Neuronal stem cell (in vitro differentiated cells): ENCODE results near the gene RBM34.

ENCODE experiments used
- DNase-seq: peaks from one replicate; pipeline ENCODE4 v3.0.0-alpha.2; 2013; ENCODE audit warnings: low spot score
- H2AFZ ChIP-seq: one replicate; pipeline ENCODE4 v1.6.1; 2013; ENCODE audit warnings: mild to moderate bottlenecking, low read length, inconsistent platforms
- H2AK5ac ChIP-seq: 2 replicates; pipeline ENCODE4 v1.6.1; 2013; ENCODE audit warnings: low read depth, mild to moderate bottlenecking, inconsistent platforms, low read length, moderate library complexity, mixed read lengths
- H2BK120ac ChIP-seq: 2 replicates; pipeline ENCODE4 v1.6.1; 2013; ENCODE audit warnings: low read depth, mild to moderate bottlenecking, inconsistent platforms, low read length, moderate library complexity, mixed read lengths
- H2BK12ac ChIP-seq: one replicate; pipeline ENCODE4 v1.6.1; 2013; ENCODE audit warnings: low read length, inconsistent platforms
- H2BK15ac ChIP-seq: 2 replicates; pipeline ENCODE4 v1.6.1; 2013; ENCODE audit warnings: mild to moderate bottlenecking, low read length, inconsistent platforms, mixed read lengths
- H2BK5ac ChIP-seq: one replicate; pipeline ENCODE4 v1.6.1; 2013; ENCODE audit warnings: inconsistent platforms, mild to moderate bottlenecking, low read length, moderate library complexity
- H3K14ac ChIP-seq: one replicate; pipeline ENCODE4 v1.6.1; 2013; ENCODE audit warnings: low read length, inconsistent platforms
- H3K18ac ChIP-seq: 2 replicates; pipeline ENCODE4 v1.6.1; 2013; ENCODE audit warnings: low read length, inconsistent platforms
- H3K23ac ChIP-seq: 2 replicates; pipeline ENCODE4 v1.6.1; 2013; ENCODE audit warnings: low read depth, mild to moderate bottlenecking, mixed read lengths, low read length, inconsistent platforms; ENCODE audit not compliant: poor library complexity
- H3K27ac ChIP-seq: replicated peaks from 3 replicates; pipeline ENCODE4 v1.5.1; 2013; ENCODE audit warnings: low read length, inconsistent platforms
- H3K27me3 ChIP-seq, 3 experiments: 2 replicates each; pipeline ENCODE4 v1.6.1; 2013; ENCODE audit warnings: low read length in 3 of 3, mild to moderate bottlenecking in 2 of 3, inconsistent platforms in 1 of 3, low read depth in 1 of 3, mixed read lengths in 1 of 3, moderate library complexity in 1 of 3; ENCODE audit not compliant: control insufficient read depth in 3 of 3, insufficient read depth in 3 of 3
- H3K36me3 ChIP-seq, 2 donors: replicated peaks in 1 of 2; 2 replicates each; pipeline ENCODE4 v1.6.1; 2013; ENCODE audit warnings: low read length in 2 of 2; ENCODE audit not compliant: control insufficient read depth in 2 of 2, insufficient read depth in 2 of 2
- H3K4ac ChIP-seq: 2 replicates; pipeline ENCODE4 v1.6.1; 2013; ENCODE audit warnings: inconsistent platforms, mild to moderate bottlenecking, low read length, moderate library complexity
- H3K4me1 ChIP-seq, 2 donors: 1 replicate in 1 of 2; 2 replicates in 1 of 2; pipeline ENCODE4 v1.6.1; 2013; ENCODE audit warnings: low read length in 2 of 2, low read depth in 1 of 2; ENCODE audit not compliant: control insufficient read depth in 2 of 2, insufficient read depth in 1 of 2
- H3K4me2 ChIP-seq: one replicate; pipeline ENCODE4 v1.6.1; 2013; ENCODE audit warnings: mild to moderate bottlenecking, low read length, inconsistent platforms; ENCODE audit not compliant: insufficient read depth, poor library complexity, severe bottlenecking
- H3K4me3 ChIP-seq, 2 donors: 2 replicates each; pipeline ENCODE4 v1.5.1; 2013; ENCODE audit warnings: low read length in 2 of 2, mild to moderate bottlenecking in 2 of 2, inconsistent platforms in 1 of 2, moderate library complexity in 1 of 2
- H3K79me1 ChIP-seq: one replicate; pipeline ENCODE4 v1.6.1; 2013; ENCODE audit warnings: low read depth, mild to moderate bottlenecking, inconsistent platforms, low read length, moderate library complexity
- H3K9ac ChIP-seq: one replicate; pipeline ENCODE4 v1.6.1; 2013; ENCODE audit warnings: mild to moderate bottlenecking, low read depth, low read length, inconsistent platforms; ENCODE audit not compliant: poor library complexity
- H3K9me3 ChIP-seq, 2 donors: replicated peaks in 1 of 2; 2 replicates each; pipeline versions ENCODE3 to v1.6.1; 2013; ENCODE audit warnings: low read length in 2 of 2, mild to moderate bottlenecking in 2 of 2, inconsistent platforms in 1 of 2, low read depth in 1 of 2, mixed read lengths in 1 of 2, moderate library complexity in 1 of 2; ENCODE audit not compliant: control insufficient read depth in 2 of 2, insufficient read depth in 1 of 2
- H4K8ac ChIP-seq: one replicate; pipeline ENCODE4 v1.6.1; 2013; ENCODE audit warnings: low read depth, mild to moderate bottlenecking, inconsistent platforms, low read length, moderate library complexity
- H4K91ac ChIP-seq: one replicate; pipeline ENCODE4 v1.6.1; 2013; ENCODE audit warnings: low read length, low read depth, mild to moderate bottlenecking, inconsistent platforms; ENCODE audit not compliant: poor library complexity
- WGBS, 2 donors: extraction: QIAGEN DNeasy Blood & Tissue Kit; methylation state at CpG; one replicate each; pipeline ENCODE4 v1.1.7; 2013; ENCODE audit warnings: missing lambda C conversion rate in 2 of 2, mixed read lengths in 1 of 2; ENCODE audit not compliant: insufficient read length in 2 of 2, insufficient replicate concordance in 1 of 2; ENCODE audit errors: extremely low coverage in 2 of 2; 5-methylcytosine and 5-hydroxymethylcytosine counted together

The RBM34 gene

GRCh38 chr1:235134171-235134570 lies 26.9 kb downstream of the RBM34 start:
- no peak for DNase-seq
- Histone ChIP-seq H2BK5ac (no peak overlapping the region), H3K9ac (no peak overlapping the region)

GRCh38 chr1:235133086-235133485 lies 28.0 kb downstream of the RBM34 start:
- Histone ChIP-seq H2AFZ (no peak overlapping the region), H3K18ac (no peak overlapping the region), H4K91ac (no peak overlapping the region), H3K4ac (no peak overlapping the region), H3K79me1 (peaks cover 4% of the 10 kb centered on the region), H3K14ac (no peak overlapping the region), H3K27ac (no peak overlapping the region), H3K27me3 (no peaks in the 10 kb centered on the region), H3K9ac (no peak overlapping the region), H3K4me3 (no peak overlapping the region), H3K36me3 (peaks cover 22 to 70% of the 10 kb centered on the region in 2 donors), H3K4me2 (no peak overlapping the region), H3K23ac (no peak overlapping the region), H2BK5ac (no peak overlapping the region), H3K9me3 (no peaks in the 10 kb centered on the region), H4K8ac (no peak overlapping the region), H2BK15ac (no peak overlapping the region), H3K4me1 (peaks cover 0 to 3% of the 10 kb centered on the region in 2 donors), H2BK12ac (no peak overlapping the region), H2AK5ac (no peak overlapping the region), H2BK120ac (no peak overlapping the region)
- WGBS, 2 donors, result no CpG with 5 or more reads among the region's 3 CpGs
- DNase-seq, result no peak

More at GRCh38 chr1:235134171-235134570, 26.9 kb downstream of the RBM34 start:
- Histone ChIP-seq H2AK5ac (no peak overlapping the region), H2AFZ (no peak overlapping the region), H2BK12ac (no peak overlapping the region), H4K91ac (no peak overlapping the region), H3K18ac (no peak overlapping the region), H3K14ac (no peak overlapping the region), H2BK15ac (no peak overlapping the region), H3K79me1 (no peaks in the 10 kb centered on the region), H3K4me3 (no peak overlapping the region), H3K23ac (no peak overlapping the region), H3K4me2 (no peak overlapping the region), H3K27ac (no peak overlapping the region), H2BK120ac (no peak overlapping the region), H3K4me1 (peaks cover 0 to 3% of the 10 kb centered on the region in 2 donors), H3K4ac (no peak overlapping the region), H3K27me3 (no peaks in the 10 kb centered on the region), H3K9me3 (no peaks in the 10 kb centered on the region), H4K8ac (no peak overlapping the region), H3K36me3 (peaks cover 24 to 81% of the 10 kb centered on the region in 2 donors)
- WGBS, 2 donors, result no CpG with 5 or more reads among the region's 12 CpGs

GRCh38 chr1:235131961-235132360 lies 29.1 kb downstream of the RBM34 start:
- no peak overlapping the region for H3K27ac ChIP-seq
- peaks cover 16 to 63% of the 10 kb centered on the region in 2 donors for H3K36me3 ChIP-seq
- no peak overlapping the region for H2BK120ac ChIP-seq
- no peak overlapping the region for H3K4me3 ChIP-seq
- no peaks in the 10 kb centered on the region for H3K27me3 ChIP-seq
- H3K79me1 ChIP-seq, result peaks cover 4% of the 10 kb centered on the region
- no peak overlapping the region for H4K91ac ChIP-seq
- H3K9ac ChIP-seq, result no peak overlapping the region
- no peak overlapping the region for H2BK15ac ChIP-seq
- no peak overlapping the region for H3K18ac ChIP-seq
- no peak overlapping the region for H3K4me2 ChIP-seq
- H3K4me1 ChIP-seq, result peaks cover 0 to 7% of the 10 kb centered on the region in 2 donors
- H2AK5ac ChIP-seq, result no peak overlapping the region
- H2BK5ac ChIP-seq, result no peak overlapping the region
- no peak overlapping the region for H2BK12ac ChIP-seq
- H3K4ac ChIP-seq, result no peak overlapping the region
- no peak for DNase-seq
- no peak overlapping the region for H3K14ac ChIP-seq
- H4K8ac ChIP-seq, result no peak overlapping the region
- no peak overlapping the region for H3K23ac ChIP-seq
- no CpG with 5 or more reads among the region's 6 CpGs for WGBS, 2 donors
- H2AFZ ChIP-seq, result no peak overlapping the region
- no peaks in the 10 kb centered on the region for H3K9me3 ChIP-seq

- Histone ChIP-seq H2BK12ac (no peak overlapping the region), H3K79me1 (peaks cover 4% of the 10 kb centered on the region), H2AK5ac (no peak overlapping the region), H2BK120ac (no peak overlapping the region), H4K91ac (no peak overlapping the region), H3K4ac (no peak overlapping the region), H2AFZ (no peak overlapping the region), H3K27ac (no peak overlapping the region), H3K18ac (no peak overlapping the region), H3K9me3 (peaks cover 0 to 2% of the 10 kb centered on the region in 2 donors), H3K4me2 (no peak overlapping the region), H4K8ac (no peak overlapping the region), H2BK5ac (no peak overlapping the region), H3K23ac (no peak overlapping the region), H3K4me1 (peaks cover 0 to 8% of the 10 kb centered on the region in 2 donors), H3K4me3 (no peak overlapping the region), H3K14ac (no peak overlapping the region), H2BK15ac (no peak overlapping the region), H3K36me3 (peaks cover 7 to 63% of the 10 kb centered on the region in 2 donors), H3K9ac (no peak overlapping the region), H3K27me3 (no peaks in the 10 kb centered on the region)
- DNase-seq, result no peak
- WGBS, 2 donors, result no CpG with 5 or more reads among the region's 7 CpGs
These were observed 30.2 kb downstream of the RBM34 start for GRCh38 chr1:235130766-235131270.
